Putamen (tissue), 1 donor: ENCODE data around the gene CAMKK1.

Experiments used
- DNase-seq: peaks from one replicate; pipeline ENCODE4 v3.0.0-alpha.2; 2016; ENCODE audit warnings: low spot score

The CAMKK1 gene

DNA sequence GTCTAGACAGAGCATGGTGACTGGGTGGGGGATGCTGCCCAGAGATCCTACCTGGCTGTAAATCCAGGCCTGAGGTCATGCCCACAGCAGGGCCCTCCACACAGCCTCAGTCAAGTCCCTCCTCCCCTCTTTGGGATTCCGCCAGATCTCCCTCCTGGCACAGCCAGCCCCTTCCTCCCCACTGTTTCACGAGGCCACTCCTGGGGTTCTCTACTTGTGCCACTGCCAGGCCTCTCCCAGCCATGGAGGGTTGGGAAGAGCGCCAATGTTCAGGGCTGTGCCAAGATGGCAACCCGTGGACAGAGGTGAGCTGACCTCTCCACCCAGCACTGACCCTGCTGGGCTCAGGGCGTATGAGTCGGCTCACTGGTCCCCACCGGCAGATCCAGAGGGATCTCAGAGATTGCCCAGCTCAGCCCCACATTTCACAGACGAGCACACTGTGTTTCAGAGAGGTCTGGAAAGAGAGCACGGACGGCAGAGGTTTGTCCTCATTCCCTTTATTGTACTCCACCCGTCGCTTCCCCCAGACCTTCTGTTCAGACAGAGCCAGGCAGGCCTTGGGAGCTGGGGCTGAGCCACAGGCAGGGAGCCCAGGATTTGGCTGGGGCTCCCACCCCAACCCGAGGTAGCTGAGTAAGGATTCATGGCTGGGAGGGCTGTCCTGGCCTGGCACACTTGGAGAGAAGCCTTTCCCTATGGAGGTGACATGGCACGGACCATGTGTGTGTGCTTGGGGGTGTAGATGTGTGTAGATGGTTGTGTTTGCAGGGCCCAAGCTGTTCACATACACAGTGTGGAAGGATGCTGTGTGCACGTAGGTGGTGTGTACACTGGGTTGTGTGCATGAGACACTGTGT is 3.5 kb upstream of the CAMKK1 start:
- no peak for DNase-seq

DNA sequence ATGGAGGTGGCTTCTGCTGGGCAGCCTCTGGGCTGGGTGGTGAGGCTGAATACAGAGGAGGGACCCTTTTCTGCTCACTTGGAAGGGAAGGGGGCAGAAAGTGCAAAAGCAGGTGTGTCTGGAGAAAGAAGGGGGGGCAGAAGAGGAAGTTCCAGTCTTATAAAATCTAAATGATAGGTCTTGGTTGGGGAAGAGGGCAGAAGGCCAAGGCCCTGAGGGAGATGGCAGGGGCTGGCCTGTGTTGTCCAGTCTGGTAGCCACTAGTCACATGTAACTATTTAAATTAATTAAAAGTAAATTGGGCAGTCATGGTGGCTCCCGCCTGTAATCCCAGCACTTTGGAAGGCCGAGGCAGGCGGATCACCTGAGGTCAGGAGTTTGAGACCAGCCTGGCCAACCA is 2.5 kb upstream of the CAMKK1 start:
- no peak for DNase-seq

DNA sequence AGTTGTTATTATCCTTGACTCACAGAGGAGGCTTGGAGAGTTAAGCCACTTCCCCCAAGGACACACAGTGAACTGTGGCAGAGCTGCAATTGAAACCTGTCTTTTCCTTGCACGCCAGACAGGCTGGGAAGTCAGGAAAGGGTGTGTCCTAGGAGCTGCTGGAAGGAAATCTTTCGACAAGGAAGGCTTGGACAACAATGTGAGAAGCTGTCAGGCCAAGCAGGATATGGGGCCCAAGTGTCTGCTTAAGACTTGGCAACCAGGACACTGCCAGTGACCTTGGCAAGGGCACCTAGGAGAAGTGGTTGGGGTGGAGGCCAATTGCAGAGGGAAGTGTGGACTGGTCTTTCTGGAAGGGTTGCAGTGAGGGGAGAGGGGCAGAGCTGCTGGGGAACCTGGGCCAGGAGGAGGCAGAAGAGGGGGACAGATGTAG is 2.1 kb upstream of the CAMKK1 start:
- DNase-seq: no peak

DNA sequence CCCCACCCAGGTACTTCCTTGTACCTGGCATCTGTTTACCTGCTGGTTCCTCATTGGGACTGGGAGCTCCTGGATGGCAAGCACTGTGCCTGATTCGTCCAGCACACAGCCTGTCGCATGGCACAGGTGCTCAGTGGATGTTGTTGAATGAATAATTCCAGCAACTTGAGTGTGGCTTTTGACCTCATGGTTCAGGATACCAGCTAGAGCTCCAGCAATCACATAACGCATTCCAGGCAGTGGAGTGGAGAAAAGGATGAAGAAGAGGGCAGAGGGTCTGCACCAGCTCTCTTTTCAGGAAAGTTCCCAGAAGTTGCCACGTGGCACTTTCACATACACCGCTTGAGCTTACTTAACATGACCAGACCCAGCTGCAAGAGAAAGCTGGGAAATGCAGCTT is 1.3 kb upstream of the CAMKK1 start:
- DNase-seq: no peak

DNA sequence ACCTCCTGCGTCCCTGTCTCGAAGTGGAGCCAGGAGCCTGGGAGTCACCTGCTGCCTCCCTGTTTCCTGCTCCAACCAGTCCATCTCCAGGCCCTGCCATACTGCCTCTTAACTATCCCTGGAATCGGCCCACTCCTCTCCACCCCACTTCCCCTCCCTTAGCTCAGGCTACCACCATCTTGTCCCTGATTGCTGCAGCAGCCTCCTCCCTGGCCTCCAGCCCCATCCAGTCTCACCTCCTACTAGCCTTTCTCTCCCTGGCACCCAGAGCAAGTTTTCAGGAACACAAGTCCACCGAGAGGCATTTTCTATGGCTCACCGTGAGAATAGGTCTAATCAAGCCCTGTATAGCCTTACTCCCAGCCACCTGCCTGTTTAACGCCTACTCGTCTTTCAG is 865 bp upstream of the CAMKK1 start:
- no peak for DNase-seq

DNA sequence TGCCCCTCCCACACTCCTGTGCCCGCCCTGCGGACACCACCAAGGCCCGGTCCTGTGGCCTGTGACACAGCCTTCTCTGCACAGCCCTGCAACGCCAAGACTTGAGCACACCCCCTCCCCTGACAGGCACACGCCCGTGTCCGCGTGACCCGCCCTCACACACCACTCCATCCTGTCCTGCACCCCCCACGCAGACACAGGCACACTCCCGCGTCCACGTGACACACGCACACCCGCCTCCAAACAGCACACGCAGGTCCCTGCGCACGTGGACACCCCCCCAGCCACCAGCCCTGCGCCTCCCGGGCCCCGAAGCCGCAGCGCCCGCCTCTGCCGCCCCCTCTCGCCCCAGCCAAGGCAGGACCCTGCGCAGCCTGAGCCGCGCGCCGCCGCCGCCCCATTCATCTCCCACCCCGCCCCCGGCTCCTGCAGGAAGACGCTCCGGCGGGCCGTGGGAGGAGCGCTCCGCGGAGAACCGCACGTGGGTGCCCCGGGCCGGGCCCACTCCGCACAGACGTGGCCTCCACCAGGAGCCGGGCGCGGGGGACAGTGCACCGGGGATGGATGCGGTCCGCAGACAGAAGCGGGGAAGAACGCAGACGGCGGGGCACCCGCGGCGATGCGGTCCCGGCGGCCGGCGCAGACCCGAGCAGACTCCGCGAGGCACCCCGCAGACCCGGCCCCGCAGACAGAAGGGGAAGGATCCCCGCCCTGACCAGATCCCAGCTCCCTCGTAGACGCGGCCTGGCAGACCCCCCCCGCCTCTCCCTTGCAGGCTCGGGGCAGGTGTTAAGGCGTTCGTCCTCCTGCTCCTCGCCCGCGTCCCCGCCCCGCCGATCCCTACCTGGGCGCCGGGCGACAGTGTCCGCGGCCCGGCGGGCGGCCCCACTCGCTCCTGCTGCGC is 506 bp downstream of the CAMKK1 start:
- DNase-seq: peak; percentile 56

DNA sequence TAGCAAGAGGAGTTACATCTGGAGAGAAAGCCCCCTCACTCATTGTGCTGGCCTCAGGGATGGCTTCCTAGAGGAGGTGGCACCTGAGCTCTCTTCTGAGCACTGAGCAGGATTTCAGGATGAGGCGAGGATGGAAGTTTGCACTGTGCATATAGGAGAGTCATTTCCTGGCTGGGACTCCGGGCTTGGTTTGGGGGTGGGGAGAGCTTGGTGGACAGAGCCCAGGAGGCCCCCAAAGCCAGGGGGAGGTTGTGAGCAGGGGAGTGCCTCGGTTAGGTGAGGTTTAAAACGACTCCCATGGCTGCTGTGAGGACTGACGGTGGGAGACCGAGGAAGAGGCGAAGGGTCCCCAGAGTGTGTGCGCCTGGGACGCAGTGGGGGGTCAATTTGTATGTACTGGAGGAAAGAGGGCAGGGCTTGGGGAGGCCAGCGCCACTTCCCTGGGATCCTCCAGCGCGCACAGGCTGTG is 1.2 kb downstream of the CAMKK1 start:
- no peak for DNase-seq

DNA sequence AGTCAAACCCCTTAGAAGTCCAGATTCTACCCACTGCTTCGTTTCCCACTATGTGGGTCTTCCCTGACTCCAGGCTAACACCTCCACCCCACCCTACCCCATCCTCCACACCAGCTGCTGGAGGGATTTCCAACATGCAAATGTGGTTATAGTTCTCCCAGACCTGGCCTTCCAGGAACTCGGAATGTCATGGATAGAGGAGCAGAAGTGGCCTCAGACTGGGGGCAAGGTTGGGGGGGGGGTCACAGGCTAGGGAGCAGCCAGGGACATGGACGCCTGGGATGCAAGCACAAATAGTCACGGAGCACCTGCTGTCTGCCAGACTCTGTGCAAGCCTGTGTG is 2.0 kb downstream of the CAMKK1 start:
- no peak for DNase-seq

DNA sequence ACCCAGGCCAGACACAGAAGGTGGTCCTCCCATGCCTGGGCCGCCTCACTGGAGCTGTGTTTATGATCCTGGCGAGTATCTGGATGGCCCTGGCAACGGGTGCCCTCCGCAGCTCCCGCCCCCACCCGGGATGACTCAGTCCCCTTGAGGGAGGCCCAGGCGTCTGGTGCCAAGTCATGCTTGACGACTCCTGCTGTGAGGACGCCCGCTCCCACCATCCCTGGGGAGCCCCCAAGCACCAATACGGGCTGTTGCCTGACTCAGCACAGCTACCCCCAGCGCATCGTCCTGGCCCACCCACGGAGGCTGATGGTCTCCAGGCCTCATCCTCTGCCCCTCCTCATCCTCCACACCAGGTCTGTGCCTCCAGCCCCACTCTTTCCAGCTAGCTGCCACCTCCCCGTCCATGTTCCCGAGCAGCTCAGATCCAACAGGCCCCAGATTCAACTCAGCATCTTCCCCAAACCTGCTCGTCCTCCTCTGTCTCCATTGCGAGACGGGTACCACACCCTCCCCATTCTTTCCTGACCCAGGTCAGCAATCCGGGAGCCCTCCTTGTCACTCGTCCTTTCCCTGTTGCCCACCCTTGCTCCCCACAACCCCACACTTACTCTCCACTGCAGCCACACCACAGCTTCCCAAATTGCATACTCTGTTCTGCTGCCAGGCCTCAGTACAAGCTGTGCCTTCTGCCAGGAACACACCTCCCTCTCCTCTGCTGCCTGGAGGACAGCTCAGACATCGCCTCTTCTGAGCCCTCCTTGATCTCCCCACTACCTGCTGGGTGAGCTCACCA is 2.6 kb downstream of the CAMKK1 start:
- no peak for DNase-seq

DNA sequence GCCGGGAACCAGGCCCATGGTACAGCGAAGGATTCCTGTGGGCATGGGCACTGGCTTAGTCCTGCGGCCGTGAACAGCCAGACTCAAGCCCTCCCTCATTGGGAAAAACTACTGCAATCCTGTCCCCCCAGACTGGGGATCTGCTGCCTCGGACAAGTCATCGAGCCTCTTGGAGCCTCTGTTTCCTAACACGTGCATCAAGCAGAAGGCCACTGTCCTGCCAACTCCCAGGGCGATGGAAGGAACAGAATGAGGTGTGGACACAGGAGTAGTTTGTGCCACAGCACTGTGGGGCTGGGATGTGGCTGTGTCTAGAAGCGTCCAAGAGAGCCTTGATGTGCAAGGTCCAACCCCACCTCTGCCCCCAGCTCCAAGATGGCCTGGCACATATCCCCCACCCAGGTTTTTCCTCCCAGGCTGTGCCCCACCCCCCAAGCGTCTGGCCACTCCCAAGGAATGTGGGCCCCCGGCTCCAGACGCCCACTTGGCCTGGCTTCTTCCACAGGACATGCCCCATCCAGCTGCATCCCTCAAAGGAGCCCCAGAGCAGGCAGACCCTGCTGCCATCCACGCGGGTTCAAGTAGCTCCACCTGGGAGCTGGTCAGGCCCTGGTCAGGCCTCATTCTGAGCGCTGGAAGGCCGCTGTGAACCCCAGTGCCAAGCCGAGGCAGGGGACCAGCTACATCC is 3.4 kb downstream of the CAMKK1 start:
- no peak for DNase-seq

DNA sequence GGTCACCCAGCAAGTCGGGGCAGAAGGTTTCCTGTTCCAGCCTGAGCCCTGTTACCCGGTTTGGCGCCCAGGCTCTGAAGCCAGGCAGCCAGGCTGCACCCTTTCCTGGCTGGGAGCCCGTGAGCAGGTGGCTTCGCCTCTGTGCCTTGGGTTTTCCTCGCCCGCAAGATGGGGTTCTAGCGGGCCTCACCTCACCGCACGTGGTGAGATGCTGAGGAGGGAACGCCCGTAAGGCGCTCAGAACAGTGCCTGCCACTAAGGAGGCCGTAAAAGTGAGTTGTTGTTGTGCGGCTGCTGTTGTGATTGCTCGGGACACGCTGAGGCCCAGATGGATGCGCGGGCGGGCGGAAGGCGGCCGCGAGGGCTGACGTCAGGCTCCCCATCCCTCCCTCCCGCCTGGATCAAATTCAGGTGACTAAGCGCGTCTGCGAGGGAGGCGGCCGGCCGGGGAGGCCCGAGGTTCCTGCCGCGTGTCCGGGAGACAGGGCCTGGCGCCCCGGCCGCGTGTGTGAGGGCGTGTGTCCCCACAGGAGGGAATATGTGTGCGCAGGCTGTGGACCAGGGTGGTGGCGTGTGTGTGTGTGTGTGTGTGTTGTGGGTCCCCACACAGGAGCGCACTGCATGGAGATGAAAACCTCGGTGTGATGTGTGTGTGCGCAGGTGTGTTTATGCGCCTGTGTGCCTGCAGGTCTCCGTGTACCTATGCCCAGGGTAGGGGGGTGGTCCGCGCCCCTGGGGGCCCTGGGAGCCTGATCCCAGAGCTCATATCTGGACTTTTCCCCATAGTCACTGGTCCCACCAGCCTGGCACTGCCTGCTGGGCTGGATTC is 4.3 kb downstream of the CAMKK1 start:
- no peak for DNase-seq

DNA sequence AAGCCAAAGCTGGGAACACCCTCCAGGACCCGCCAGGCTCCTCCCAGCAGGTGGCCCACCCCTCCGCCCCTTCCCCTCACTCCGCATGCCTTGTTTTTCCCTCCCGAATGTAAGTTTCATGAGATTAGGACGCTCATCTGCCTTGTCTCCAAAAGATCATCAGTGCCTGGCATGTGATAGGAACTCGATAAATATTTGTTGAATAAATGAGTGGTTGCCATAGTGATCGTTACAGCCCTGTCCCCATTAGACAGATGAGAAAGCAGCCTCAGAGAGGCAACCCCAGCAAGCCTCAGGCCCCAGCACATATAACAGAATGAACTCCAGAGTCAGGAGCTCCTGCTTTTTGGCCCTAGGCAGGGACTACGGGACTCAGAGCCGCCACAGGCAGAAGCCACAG is 5.0 kb downstream of the CAMKK1 start:
- no peak for DNase-seq

DNA sequence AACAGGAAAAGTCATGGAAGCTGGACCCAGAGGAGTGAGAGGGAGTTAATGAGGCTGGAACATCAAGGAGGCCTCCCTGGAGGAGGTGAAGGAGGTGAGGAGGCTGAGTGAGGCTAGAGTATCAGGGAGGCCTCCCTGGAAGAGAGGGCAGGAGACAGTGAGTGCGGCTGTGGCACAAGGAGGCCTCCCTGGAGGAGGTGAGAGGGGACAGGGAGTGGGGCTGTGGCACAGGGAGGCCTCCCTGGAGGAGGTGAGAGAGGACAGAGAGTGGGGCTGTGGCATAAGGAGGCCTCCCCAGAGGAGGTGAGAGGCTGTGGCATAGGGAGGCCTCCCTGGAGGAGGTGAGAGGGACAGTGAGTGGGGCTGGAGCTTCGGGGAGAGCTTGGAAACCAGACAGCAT is 5.5 kb downstream of the CAMKK1 start:
- no peak for DNase-seq

DNA sequence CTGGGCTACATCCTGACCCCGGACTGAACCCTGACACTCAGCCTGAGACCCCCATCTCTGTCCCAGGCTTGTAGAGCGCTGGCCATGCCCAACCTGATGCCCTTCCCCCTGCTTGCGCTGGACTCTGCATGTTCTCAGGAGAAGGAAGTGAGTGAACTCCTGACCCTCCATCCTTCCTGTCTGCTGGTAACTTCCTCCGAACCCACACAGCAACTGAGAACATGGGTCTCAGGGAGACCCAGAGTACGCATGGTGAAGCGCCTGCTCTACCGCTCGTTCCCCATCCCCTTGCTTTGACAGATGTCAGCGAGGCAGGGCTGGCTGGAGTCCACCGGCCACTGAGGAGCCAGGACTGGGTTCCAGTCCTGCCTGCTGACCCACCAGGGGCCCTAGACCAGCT is 6.1 kb downstream of the CAMKK1 start:
- no peak for DNase-seq

DNA sequence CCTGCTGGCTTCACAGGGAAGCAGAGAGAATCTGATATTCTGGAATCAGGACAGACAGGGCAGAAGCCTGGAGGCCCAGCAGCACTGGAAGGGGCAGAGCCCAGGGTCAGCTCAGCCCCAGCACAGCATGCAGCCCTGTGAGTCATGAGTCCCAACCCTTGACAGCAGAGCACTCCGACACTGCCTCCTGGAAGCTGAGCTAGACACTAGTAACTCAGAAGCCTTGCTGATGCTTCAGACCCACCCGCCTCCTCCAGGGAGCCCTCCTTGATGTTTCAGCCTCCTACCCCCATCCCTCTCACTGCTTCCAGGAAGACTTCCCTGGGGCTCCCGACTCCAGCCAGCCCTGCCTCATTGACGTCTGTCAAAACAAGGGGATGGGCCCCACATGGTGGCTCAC is 6.9 kb downstream of the CAMKK1 start:
- DNase-seq: no peak

DNA sequence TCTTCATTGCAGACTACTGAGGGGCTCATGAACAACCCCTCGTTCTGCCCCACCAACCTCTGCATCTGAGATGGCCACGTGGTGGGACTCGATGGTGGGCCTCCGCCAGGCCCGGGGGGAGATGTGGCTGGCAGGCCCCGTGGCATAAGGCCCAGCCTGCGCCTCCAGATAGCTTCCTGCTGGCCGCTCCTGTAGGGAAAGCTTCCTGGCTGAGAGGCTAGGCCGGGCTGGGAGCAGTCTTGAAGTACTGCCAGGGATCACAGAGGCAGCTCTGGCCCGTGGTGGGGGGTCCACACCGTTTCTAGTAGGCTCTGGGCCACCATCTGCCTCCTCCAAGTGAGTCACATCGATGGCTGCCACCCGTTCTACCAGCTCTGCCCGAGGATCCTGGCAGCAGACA is 7.6 kb downstream of the CAMKK1 start:
- DNase-seq: no peak

DNA sequence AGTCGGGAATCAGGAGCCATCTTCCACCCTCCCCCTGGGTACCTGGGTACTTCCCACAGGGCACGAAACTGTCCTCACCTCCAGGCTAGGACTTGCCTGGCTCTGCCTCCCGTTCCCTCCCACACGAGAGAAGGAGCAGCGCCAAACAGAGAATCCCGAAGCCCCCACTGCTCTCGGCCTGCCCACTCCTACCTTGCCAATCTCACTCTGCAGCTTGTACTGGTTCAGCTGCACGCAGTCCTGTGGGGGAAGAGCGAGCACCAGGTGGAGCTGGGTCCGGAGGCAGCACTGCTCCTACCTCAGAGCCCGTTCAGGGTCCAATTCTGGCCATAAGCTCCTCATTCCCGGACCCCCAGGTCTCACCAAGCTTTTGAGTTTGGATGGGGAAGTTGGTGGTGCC is 8.7 kb downstream of the CAMKK1 start:
- DNase-seq: peak; percentile 58

DNA sequence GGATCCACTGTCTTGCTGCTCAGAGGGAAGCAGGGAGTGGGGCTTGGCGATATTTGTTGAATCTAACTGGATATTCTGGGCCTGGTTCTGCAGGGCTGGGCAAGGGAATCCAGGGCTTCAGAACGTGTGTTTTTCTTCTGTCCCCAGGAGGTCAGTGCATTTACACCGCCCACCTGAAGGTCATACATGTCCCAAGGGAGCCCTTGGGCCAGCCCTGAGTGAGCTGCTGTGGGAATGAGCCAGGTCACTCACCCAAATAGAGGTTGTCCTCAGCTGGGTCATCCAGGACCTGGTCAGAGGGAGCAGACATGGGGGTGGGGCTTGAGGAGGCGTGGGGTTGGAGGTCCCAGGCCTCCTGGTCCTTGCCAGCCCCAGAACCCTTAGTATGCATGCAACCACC is 10.6 kb downstream of the CAMKK1 start:
- no peak for DNase-seq

DNA sequence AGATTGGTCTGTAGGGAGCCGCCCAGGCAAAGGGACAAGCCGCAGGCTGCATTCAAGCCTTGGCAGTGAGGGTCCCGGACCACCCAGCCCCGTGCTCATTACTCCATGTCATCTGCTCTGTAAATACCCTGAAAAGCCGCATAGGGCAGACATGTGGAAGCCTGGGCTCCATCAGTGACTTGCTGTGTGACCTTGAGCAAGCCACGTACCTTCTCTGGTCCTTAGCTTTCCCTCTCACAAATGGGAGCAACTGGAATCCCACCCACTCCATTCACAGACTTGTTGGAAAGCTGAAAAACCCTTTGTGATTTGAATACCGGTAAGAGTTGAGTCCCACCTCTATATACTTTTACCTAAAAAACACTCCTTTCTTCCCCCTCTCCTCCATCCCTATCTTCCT is 11.9 kb downstream of the CAMKK1 start:
- no peak for DNase-seq

DNA sequence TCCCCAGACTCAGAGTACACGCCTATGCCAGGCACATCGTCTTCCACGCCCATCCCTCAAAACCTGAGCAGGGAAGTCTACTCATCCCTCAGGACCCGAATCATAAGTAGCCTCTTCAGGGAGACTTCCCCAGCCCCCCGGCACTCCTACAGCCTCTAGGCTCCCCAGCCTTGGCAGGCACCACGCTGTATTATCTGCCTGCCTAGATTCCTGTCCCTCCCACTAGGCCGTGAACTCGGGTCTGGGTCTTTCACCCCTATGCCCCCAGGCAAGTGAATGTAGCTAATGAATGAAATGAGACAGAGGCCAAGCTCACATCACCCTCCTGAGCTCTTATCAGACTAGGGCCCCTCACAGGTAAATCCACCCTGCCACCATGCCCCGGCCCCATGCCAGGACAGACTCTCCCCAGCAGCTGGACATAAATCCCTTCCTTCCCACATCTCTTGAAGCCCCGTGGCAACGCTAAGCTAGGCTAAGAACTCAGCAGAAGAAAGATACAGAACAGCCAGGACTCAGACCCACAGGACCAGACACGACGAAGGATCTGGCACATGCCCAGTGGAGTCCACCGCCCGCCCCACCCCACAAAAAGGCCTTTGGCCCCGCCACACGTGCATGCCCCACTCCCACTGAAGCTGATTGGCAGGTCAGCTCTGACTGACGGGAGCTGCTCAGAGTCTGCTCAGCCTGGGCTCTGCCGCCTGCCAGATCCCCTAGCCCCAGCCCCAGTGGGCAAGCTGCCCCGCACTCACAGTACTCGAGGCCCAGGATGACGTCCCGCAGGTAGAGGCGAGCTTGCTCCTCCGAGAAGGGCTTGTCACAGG is 13.0 kb downstream of the CAMKK1 start:
- DNase-seq: no peak
